ENCODE results near the gene MLST8.
A peak's percentile ranks its signal among the peaks of the same experiment; 100 is the strongest.
"Not testable (repeated sequence)": the region's sequence is repeated elsewhere in the genome, so short reads cannot be mapped to it uniquely, and the experiment has no call there.

The MLST8 gene

DNA sequence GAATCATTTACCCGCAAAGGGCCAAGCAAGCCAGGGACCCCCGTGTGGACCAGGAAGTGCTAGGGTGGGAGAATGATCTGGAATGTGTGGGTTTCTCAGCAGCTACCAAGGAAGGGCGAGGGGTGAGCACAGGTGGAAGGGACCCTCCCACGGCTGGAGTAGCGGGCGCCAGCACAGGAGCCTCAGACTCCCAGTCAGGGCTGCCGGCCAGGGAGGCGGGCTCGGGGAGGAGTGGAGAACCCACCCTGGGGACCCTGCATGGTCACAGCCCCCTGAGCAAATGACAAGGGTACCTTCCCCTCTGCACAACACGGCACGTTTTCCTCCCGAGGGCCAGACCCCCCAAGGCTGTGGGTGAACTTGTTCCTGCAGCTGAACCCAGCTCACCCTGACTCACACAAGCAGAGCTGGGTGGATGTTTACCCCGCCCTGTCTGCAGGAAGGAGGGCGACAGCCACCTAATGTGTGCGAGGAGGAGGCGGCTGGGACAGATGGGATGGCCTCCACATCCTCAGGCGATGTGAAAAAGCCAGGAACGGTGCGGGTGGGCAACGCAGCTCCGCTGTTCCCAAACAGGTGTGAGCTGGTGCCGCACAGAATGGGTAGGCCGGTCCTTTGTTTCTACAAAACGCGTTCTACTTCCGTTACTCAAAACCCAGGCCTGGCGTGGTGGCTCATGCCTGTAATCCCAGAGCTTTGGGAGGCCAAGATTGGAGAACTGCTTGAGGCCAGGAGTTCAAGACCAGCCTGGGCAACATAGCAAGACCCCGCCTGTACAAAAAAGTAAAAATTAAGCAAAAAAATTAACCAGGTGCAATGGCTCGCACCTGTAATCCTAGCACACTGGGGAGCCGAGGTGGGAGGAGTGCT is 39.9 kb downstream of the MLST8 start:
- TF ChIP-seq POLR2A (IDR thresholded peaks at IDR 0.05; ENCODE audit: low read depth, low read length) (no peak), POLR2AphosphoS5 (IDR thresholded peaks at IDR 0.05; ENCODE audit: low read depth, low read length) (no peak), TAF1 (IDR thresholded peaks at IDR 0.05; ENCODE audit: borderline replicate concordance, low read depth, low read length) (no peak)
- FAIRE-seq: no peak
- DNase-seq (ENCODE audit: insufficient read length): no peak

DNA sequence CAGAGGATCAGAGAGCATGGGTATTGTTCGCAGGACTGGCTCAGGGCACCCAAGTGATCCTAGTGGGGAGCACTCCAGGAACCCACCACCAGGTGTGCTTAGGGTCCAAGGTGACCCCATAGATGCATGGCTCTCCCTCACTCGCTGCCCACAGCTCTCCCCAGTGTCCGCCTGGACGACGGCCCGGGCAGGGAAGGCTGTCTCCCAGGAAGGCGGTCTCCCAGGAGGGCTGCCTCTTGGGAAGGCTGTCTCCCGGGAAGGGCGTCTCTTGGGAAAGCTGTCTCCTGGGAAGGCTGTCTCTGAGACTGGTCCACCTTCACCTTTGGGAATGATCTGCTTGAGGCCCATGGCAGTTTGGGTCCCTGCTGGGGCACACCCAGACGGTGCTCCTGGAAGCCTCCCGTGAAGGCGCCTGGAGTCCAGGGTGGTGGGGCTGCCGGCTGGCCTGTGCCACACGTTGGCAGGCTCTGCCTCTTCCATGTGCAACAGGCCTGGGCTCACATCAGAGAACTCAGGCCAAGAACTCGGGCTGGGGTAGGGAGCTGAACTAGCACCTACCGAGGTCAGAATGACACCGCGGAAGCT is 41.1 kb downstream of the MLST8 start:
- DNase-seq (ENCODE audit: insufficient read length) (no peak), FAIRE-seq (no peak)
- TF ChIP-seq POLR2AphosphoS5 (IDR thresholded peaks at IDR 0.05; ENCODE audit: low read depth, low read length) (no peak), TAF1 (IDR thresholded peaks at IDR 0.05; ENCODE audit: borderline replicate concordance, low read depth, low read length) (no peak), POLR2A (IDR thresholded peaks at IDR 0.05; ENCODE audit: low read depth, low read length) (no peak)

DNA sequence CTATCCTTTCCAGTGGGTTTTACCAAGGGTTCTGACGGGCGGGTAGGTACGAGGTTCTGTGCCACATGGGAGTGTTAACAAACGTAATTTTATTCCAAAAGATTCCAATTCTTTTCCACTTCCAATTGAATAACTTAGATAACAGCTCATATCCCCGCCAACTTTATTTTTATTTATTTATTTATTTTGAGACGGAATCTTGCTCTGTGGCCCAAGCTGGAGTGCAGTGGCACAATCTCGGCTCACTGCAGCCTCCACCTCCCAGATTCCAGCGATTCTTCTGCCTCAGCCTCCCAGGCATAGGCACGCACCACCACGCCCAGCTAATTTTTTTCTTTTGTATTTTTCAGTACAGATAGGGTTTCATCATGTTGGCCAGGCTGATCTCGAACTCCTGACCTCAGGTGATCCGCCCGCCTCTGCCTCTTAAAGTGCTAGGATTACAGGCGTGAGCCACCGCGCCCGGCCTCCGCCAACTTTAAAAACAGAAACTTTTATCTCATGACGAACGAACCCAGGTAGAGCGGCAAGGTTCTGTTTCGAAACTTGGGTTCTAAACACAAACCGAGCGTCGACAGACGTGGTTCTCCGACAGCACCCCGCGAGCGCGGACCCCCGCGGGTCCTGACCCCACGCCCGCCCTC is 45.5 kb downstream of the MLST8 start:
- no peak for TF ChIP-seq POLR2AphosphoS5 (IDR thresholded peaks at IDR 0.05; ENCODE audit: low read depth, low read length)
- no peak for TF ChIP-seq TAF1 (IDR thresholded peaks at IDR 0.05; ENCODE audit: borderline replicate concordance, low read depth, low read length)
- no peak for TF ChIP-seq POLR2A (IDR thresholded peaks at IDR 0.05; ENCODE audit: low read depth, low read length)
- FAIRE-seq: no peak
- no peak for DNase-seq (ENCODE audit: insufficient read length)

DNA sequence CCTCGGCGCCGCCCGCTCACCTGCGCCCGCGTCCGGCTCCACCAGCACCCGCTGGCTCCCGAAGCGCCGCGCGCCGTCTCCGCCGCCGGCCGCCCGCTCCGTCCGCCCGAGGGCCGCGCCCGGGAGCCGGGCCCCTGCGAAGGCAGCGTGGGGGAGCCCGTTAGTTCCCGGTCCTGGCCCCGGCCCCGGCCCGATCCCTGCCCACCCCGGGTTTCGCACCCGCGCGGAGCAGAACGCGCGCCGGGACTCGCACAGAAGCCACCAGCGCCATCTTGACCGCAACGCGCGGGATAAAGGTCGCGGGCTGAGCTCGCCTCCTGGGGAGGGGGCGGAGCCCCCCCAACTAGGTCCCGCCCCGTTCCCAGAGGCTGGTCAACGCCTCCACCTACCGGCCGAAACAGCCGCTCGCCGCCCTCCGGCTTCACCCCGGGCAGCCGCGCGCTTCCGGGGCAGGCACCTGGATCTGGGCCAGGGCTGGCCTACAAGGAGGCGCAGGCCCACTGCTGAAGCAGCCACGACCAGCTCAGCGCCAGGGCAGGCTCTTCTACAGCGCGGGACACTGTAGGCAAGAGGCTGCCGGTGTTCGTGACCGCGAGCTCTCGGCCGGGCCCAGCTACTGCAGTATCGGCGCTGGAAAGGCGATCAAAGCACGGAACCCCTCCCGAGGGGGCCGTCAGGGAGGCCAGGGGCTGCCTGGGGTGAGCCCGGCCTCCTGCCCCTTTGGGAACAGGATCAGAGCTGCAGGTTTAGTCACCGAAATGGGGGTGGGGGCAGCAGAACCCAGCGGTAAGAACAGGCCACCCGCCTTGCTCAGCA is 46.2 kb downstream of the MLST8 start, which contains the start of gene ECI1:
TSS of gene ECI1 (minus strand) at position 292 of the 816 bp plus-strand sequence. CDS start at position 271, 21 bp downstream.
- TF ChIP-seq TAF1 (IDR thresholded peaks at IDR 0.05; ENCODE audit: borderline replicate concordance, low read depth, low read length): peak; percentile 82
- TF ChIP-seq POLR2AphosphoS5 (IDR thresholded peaks at IDR 0.05; ENCODE audit: low read depth, low read length): peak; percentile 88
- peak; percentile 72 for TF ChIP-seq POLR2A (IDR thresholded peaks at IDR 0.05; ENCODE audit: low read depth, low read length)
- FAIRE-seq (peak; percentile 93), DNase-seq (ENCODE audit: insufficient read length) (peak; percentile 100)

DNA sequence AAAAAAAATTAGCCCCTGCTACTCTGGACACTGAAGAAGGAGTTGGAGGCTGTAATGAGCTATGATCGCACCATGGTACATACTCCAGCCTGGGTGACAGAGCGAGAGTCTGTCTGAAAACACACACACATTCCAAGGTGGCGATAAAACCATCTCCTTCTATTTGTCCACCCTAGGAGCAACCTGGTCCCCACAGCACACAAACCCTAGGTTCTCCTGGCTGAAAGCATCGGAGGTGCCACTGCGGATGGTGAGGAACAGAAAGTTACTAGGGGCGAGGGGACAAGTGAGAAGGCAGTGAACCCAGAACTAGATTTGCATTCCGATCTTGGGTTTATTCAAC is 47.5 kb downstream of the MLST8 start:
- TF ChIP-seq POLR2AphosphoS5 (IDR thresholded peaks at IDR 0.05; ENCODE audit: low read depth, low read length) (no peak), TAF1 (IDR thresholded peaks at IDR 0.05; ENCODE audit: borderline replicate concordance, low read depth, low read length) (no peak), POLR2A (IDR thresholded peaks at IDR 0.05; ENCODE audit: low read depth, low read length) (no peak; the same call in 1 of the 2 replicates)
- DNase-seq (ENCODE audit: insufficient read length) (no peak), FAIRE-seq (no peak)

DNA sequence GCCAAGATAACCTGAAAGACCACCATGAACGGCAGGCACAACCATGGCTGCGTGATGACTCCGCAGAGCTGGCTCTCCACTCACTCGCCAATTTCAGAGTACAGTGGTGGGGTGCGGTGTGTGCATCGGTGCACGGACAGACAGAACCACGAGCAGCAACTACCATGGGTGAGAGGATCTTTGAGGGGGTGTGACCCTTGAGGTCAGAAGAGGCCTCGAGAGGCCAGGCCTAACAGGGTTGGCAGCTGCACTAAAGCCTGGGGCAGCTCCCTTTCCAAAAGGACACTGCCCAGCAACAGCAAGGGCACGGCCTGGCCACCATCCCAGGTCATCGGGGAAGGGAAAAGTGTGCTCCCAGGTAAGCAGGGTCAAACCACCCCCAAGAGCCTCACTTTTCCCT is 48.0 kb downstream of the MLST8 start:
- TF ChIP-seq POLR2A (IDR thresholded peaks at IDR 0.05; ENCODE audit: low read depth, low read length) (no peak), TAF1 (IDR thresholded peaks at IDR 0.05; ENCODE audit: borderline replicate concordance, low read depth, low read length) (no peak), POLR2AphosphoS5 (IDR thresholded peaks at IDR 0.05; ENCODE audit: low read depth, low read length) (peak; percentile 47; the same call in 1 of the 2 replicates)
- DNase-seq (ENCODE audit: insufficient read length) (no peak), FAIRE-seq (no peak)

DNA sequence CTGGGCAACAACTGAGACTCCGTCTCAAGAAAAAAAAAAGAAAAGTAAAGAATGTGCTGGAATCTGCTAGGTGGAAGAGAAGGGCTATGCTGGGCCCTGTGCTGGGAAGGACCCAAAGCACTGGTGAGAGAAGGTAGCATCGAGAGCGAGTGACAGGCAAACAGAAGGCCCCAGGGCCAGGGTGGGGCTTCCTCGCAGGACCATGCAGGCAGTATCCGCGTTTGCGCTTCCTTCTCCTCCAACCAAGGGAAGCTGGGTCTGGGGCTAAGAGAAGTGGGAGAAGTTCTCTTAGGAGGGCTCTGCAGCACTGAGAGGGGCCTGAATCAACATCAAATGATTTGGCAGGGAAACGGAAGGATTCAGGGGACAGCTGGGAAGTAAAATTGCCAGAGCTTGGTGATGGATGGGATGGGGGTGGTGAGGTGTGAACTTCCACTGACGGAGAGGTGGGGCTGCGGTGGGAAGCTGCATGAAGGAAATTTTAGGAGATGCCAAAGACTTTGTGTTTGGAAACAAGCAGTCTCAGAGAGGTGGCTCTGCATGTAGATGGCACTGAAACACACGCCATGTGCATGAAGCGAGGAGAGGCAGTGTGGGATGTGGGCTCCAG is 51.4 kb downstream of the MLST8 start:
- DNase-seq (ENCODE audit: insufficient read length) (no peak), FAIRE-seq (no peak)
- TF ChIP-seq TAF1 (IDR thresholded peaks at IDR 0.05; ENCODE audit: borderline replicate concordance, low read depth, low read length) (no peak), POLR2A (IDR thresholded peaks at IDR 0.05; ENCODE audit: low read depth, low read length) (no peak; the same call in 1 of the 2 replicates), POLR2AphosphoS5 (IDR thresholded peaks at IDR 0.05; ENCODE audit: low read depth, low read length) (0 out of 2 replicates have a peak, but pooled peaks have one; percentile 15)

DNA sequence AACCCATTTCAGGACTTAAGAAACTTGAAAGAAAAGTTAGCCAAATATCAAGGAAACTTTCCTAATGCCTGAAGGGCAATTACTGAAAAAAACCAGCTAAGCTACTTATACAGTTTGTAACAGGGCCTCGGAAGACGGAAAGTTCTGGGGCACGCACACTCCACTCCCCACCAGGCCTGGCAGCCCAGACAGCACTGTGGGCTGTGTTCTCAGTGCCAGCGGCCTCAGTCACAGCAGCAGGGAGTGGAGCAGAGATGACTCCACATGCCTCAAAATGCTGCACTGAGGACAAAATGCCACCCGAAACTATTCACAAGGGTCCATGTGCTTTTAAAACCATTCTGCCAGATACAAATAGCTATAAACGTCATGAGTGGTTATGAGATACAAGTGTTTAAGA is 52.5 kb downstream of the MLST8 start:
- no peak for TF ChIP-seq POLR2AphosphoS5 (IDR thresholded peaks at IDR 0.05; ENCODE audit: low read depth, low read length)
- no peak for TF ChIP-seq POLR2A (IDR thresholded peaks at IDR 0.05; ENCODE audit: low read depth, low read length)
- TF ChIP-seq TAF1 (IDR thresholded peaks at IDR 0.05; ENCODE audit: borderline replicate concordance, low read depth, low read length): no peak
- FAIRE-seq: no peak
- no peak for DNase-seq (ENCODE audit: insufficient read length)

DNA sequence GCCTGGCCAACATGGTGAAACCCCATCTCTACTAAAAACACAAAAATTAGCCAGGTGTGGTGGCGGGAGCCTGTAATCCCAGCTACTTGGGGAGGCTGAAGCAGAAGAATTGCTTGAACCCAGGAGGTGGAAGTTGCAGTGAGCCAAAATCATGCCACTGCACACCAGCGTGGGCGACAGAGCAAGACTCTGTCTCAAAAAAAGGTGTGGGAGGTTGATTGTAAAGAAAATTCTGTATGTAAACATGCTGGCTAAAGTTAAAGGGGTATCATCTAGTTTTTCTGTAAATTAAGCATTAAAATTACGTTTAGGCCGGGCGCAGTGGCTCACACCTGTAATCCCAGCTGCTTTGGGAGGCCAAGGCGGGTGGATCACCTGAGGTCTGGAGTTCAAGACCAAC is 53.3 kb downstream of the MLST8 start:
- not testable (repeated sequence) for FAIRE-seq; DNase-seq (ENCODE audit: insufficient read length)
